ENCODE data around the gene ZFP30.
"Not testable (repeated sequence)": the region's sequence is repeated elsewhere in the genome, so short reads cannot be mapped to it uniquely, and the experiment has no call there.

Gene ZFP30

DNA sequence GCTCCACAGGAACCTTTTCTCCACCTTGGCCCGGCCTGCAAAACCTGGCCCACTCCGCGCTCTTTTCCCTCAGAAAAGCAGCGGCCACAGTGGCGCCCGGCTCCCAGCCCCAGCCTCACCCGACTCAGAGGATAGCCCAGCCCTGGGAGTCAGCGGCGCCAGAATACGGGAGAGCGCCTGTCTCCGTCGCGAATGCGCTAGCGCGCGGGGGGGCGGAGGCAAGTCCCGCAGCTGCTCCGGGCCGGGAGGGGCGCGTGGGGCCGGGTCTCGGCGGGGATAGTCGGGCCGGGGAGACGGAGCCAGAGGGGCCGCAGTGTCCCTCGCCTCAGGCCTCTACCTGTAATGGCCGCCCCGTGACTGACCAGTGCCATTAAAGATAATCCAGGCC, at the start of gene ZFP30:
Gene ZFP30, minus strand, starts transcription at position 165 of the 388 bp plus-strand sequence. CDS start 7,643 bp downstream, outside the sequence.
- DNase-seq, result peak; percentile 65

DNA sequence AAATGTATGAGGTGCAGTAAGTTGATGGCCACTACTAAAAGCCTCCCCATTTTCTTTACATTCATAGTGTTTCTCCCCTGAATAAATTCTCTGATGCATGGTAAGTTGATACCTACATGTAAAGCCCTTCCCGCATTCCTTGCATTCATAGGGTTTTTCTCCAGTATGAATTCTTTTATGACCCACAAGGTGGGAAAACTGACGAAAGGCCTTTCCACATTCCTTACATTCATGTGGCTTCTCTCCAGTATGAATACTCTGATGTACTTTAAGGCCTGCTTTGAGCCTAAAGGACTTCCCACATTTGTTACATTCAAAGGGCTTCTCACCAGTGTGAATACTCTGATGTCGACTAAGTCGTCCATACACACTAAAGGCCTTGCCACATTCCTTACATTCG, 43.8 kb upstream of the ZFP30 start:
- no peak for DNase-seq

DNA sequence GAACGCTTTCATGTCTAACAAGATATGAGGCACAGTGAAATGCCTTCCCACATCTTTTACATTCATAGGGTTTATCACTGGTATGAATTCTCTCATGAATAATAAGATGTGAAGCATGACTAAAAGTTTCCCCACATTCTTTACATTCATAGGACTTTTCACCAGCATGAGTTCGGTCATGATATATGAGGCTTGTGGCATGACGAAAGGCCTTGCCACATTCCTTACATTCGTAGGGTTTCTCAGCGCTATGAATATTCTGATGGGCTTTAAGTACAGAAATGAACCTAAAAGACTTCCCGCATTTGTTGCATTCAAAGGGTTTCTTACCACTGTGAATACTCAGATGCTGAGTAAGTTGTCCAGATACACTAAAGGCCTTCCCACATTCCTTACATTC, 43.0 kb upstream of the ZFP30 start:
- no peak for DNase-seq

DNA sequence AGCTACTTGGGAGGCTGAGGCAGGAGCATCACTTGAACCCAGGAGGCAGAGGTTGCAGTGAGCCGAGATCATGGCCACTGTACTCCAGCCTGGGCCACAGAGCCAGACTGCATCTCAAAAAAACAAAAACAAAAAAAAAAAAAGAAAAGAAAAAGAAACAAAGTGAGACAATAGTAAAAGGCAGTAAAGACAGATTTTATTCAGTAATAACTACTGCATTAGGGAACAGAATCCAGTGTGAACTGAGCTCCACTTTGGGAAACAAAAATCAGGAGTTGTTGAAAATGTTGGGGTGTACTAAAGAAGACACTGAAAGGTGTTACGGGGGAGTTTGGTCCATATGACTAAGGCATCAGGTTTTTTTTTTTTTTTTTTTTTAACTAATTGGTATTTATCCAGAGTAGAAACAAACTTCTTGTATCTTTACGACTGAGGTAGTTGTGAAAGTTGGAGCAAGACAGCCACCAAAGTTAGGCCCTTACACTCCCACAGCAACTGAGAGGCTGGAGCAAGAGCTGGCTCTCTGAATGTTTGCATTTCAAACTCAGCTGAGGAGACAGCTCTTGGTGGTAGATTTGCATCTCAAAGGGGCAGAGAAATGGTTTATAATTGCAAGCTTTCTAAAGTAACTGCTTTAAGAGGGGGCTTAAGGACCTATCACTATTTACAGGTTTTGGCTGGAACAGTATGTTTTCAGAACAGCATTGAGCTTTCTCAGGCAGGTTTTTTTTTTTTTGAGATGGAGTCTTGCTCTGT, 40.1 kb upstream of the ZFP30 start:
- no peak for DNase-seq

DNA sequence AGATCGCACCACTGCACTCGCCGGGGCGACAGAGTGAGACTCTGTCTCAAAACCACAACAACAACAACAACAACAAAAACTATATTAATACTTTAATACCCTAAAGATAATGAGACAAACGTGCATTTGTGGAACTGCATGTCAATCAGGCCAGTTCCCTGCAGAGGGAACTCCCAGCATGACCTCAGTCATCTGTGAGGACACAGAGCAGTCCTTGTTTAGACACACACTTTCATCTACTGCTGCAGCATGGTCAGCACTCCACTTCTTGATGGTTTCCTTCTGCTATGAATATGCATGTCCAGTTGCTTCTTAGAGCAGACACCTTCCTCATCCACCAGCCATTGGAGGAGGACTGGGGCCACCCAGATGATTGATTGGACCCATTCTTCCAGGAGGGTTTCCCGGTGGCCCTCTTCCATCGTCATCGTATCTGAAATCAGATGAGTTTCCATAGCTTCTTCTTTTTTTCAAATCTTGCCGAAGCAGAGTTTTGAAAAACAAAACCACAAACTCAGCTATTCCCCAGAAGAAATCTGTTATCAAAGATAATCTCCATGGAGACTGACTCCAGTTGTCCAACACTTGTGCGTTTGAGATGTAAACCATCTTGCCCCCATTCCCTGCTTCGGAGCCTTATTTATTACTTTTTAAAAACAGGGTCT, 37.8 kb upstream of the ZFP30 start:
- DNase-seq, result no peak

DNA sequence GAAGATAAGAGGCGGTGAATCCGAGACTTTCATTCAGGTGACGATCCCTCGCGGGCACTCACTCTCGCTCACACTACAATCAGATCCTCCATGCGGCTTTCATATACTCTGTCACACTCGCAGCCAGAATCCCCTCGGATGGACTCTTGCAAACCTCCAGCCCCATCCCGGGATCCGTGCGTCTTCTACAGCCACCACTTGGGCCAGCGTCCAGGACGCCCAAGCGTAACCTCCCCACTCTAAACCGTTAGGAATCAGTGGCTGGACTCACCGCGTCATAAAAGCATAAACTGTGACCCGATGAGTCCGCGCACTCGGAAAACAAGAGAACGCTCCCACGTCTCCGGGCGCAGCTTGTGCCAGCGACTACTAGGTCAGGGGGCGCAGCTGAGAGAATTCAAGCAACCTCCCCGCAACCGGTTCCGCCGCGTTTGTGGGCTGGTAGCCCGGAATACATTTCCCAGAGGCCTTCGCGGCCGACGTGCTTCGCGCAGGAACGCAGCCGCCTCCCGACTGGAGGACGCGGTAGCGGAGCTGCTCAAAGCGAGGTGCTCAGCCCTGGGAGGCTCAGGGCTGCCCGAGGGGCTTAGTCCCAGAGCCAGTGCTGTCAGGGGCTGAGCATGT, 36.7 kb upstream of the ZFP30 start:
- DNase-seq, result no peak

DNA sequence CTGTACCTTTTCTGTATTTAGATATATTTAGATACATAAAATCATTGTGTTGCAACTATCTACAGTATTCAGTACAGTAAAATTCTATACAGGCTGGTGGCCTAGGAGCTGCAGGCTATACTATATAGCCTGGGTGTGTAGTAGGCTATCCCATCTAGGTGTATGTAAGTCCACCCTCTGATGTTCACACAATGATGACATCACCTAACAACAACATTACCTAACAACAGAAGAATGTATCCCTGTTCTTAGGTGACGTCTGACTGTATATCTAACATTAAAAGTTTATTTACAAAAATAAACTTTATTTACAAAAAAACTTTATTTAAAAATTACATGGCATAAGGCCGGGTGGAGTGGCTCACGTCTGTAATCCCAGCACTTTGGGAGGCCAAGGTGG, 28.3 kb upstream of the ZFP30 start:
- DNase-seq, result no peak

DNA sequence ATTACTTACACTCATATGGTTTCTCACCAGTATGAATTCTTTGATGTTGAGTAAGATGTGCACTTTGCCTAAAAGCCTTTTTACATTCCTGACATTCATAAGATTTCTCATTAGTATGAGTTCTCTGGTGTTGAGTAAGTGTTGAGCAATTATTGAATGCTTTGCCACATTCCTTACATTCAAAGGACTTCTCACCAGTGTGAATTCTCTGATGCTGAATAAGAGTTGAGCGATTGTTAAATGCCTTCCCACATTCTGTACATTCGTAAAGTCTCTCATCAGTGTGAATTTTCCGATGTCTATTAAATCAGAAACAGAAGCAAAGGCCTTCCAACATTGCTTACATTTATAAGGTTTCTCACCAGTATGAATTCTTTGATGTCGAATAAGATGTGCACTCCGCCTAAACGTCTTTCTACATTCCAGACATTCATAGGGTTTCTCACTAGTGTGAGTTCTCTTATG, 14.2 kb upstream of the ZFP30 start:
- DNase-seq, result no peak

DNA sequence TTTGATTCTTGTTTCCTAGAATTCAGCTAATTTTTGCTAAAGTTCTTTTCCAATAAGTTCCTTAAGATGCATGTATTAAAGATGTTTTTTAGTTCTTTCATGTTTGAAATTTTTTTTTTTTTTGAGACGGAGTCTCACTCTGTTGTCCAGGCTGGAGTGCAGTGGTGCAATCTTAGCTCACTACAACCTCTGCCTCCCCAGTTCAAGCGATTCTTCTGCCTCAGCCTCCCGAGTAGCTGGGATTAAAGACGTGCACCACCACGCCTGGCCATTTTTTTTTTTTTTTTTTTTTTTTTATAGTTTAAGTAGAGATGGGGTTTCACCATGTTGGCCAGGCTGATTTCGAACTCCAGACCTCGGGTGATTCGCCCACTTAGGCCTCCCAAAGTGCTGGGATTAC, 1.9 kb upstream of the ZFP30 start:
- not testable (repeated sequence) for DNase-seq

DNA sequence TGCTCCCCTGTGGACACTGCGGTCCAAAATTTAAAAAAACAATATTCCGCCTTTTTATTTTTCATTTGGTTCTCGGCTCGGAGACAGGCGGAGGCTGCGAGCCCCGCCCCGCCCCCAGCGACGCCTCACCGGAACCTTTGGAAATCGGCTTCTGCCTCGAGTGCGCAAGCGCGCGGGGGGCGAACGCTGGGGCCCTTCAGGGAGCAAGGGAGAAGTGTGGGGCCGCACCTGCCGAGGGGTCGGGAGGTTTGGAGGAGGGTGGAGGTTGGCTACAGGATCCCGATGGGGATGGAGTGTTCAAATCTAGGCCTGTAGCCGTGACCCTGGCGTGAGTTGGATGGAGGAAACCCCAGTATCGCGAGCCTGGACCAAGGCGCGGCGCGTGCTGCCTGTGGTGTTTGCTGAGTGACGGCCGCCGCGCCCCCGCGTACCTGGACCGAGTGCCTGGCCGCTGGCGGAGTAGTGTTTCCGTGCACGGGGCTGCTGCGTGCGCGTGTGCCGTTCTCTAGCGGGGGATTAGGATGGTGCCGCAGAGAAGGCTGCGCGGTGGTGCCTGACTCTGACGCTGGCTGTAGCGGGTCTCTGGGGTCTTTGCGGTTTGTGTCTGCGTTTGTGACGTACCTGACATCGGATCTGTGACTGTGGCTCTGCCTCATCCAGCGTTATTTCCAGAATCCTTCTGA, 565 bp upstream of the ZFP30 start:
- DNase-seq, result peak; percentile 49

DNA sequence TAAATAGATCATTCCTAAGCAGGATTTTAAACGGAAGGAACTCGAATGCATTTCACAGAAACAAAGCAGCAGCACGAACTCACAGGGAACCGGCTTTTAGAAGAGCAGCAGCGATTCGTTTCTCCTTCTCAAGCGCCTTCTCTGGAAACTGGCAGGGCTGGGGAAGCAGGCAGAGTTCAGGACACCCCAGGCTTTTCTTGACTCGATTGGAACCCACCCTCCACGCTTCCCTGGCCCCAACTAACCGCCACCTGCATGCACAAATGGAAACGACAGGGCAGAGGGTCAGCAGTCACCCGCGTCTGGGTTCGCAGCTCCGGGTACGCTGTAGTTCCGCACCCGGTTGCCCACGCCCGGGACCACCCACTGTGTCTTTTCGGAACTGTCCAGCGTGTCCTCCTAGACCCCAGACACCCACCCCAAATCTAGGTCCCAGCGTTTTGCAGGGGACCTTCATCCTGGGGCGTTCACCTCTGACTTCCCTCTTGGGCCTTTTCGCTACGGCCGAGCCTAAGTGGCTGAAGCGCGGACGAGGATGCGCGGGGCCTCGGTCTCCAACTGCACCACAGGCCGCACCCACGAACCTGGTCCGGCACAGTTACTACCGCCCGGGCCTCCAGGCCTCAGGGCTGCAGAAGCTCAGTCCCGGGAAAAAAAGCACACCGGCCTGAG, 500 bp downstream of the ZFP30 start:
- peak; percentile 22 for DNase-seq

DNA sequence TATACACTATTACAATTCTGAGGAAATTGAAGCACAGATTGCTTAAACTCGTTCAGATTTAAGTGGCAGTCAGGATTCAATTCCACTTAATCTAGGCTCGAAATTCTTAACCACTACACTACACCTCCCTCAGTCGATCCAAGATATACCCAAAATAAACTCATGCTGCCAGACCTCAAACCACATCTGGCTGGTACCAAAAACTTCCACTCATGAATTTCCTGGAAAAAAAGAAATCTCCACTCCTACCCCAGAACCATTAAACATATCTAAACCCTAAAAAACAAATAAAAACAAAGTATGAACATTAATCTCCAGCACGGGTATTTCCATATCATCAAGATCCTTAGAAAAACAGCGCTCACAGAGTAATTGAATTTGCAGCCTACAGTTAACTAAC, 1.1 kb downstream of the ZFP30 start:
- no peak for DNase-seq

DNA sequence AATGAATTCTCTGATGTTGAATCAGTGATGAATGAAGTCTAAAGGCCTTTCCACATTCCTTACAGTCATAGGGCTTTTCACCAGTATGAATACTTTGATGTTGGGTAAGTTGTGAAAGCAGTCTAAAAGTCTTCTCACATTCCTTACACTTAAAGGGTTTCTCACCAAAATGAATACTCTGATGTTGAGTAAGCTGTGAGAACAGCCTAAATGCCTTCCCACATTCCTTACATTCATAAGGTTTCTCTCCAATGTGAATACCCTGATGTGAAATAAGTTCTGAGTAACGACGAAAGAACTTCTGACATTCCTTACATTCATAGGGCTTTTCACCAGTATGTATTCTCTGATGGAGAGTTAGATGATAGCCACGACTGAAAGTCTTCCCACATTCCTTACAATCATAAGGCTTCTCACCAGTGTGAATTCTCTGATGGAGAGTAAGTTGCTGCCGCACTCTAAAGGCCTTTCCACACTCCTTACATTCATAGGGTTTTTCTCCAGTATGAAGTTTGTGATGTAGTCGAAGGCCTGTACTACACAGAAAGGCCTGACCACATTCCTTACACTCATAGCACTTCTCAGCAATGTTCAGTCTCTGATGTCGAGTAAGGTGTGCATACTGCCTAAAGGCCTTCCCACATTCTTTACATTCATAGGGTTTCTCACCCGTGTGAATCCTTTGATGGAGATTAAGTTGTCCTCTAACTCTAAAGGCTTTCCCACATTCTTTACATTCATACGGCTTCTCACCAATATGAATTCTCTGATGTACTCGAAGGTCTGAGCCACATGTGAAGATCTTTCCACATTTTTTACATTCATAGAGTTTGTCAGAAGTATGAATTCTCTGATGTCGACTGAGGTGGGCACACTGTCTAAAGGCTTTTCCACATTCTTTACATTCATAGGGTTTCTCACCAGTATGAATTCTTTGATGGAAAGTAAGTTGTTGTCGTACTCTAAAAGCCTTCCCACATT, 19.9 kb downstream of the ZFP30 start:
- DNase-seq, result no peak

DNA sequence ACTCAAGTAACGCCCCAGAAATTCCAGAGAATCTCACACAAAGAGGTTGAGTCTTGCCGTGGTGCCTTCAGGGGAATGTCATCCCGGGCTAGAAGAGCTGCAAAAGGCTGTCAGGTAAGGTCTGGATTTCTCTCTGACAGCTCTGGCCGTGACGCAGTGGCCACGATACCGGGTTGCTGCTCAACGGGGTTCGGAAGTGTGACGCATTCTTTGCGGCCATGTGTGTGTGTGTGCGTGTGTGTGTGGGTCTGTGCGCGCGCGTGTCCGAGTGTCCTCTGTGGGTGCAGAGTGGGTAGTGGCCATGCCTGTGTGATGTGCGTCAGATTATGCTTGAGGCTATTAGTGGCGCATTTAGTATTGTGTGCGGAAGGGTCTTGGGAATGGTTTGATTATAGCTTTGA, 60.3 kb downstream of the ZFP30 start:
- DNase-seq, result no peak

DNA sequence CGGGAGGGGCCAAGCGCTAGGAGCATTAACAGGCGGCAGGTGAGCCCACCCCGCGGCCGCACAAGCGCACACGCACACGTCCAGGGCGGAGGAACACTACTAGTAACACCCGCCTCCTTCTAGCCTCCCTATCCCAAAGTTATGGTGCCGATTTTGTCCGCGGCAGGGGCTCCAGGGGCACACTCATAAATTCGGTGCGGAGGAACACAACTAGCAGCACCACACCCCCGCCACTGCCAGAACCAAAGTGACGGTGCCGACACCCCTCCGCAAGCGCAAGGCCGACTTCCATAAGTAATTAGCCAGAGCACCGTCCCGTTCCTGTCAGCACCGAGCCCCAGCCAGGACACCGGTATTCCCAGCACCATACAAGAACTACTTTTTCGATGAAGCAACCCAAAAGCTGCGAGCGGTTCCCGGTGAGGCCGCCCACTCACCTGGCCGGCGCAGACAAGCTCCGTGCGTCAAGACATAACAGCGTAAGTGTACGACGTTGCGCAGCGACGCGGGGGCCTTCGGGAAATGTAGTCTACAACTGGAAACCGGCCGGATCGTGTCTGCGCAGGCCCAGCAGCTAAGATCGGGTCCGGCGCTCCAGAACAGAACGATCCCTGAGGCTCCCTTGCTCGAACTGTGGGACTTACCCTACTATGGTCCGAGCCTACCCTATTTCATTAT, 60.8 kb downstream of the ZFP30 start, which contains the start of the genes ZNF540 and ZNF571:
Gene ZNF540, plus strand, starts transcription at position 573 of the 678 bp plus-strand sequence. CDS start 3,572 bp downstream, outside the sequence.
Gene ZNF571, minus strand, starts transcription at position 489 of the 678 bp plus-strand sequence. CDS start 8,116 bp downstream, outside the sequence.
- peak; percentile 70 for DNase-seq

DNA sequence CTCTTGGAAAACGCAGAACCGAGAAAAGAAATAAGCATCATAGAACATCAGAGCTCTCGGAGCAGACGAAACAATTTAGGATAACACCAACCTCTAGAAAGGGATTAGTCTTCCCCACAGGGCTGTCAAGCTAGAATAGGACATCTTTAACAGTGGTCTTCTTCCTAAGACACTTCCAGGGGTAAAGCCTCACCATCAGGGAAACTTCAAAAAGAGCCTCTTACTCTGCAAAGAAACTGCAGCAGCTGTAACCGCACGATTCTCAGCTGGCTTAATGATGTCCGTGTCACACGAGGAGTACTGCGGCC, 61.3 kb downstream of the ZFP30 start:
- no peak for DNase-seq

DNA sequence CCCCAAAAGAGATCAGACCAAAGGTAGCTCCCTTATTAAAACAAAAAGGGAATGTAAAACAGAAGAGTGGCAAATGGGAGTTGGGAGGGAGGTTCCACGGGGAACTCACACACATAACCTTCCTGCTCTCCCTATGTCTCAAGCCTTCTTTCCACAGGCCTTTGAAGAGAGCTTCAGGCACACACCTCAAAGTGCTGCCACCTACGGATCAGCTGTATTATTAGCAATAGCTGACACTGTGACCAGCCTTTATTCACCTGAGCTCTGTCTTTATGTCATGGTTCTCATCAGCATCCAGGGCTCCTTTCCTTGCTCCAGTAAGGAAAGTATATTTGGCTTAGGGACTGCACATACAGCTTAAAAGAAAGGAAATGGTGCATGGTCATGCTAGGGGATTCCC, 71.9 kb downstream of the ZFP30 start:
- no peak for DNase-seq

DNA sequence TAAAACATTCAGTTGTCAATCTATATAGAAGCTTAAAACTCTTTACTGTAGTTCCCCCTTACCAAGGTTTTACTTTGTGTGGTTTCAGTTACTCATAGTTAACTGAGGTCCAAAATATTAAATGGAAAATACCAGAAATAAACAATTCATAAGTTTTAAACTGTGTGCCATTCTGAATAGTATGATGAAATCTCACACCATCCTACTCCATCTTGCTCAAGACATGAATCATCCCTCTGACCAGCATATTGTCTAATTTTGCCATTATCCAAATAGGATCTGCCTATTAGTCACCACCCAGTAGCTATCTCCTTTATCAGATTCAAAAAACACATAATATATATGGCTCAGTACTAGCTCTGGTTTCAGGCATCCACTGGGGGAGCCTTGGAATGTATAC, 83.1 kb downstream of the ZFP30 start:
- no peak for DNase-seq

DNA sequence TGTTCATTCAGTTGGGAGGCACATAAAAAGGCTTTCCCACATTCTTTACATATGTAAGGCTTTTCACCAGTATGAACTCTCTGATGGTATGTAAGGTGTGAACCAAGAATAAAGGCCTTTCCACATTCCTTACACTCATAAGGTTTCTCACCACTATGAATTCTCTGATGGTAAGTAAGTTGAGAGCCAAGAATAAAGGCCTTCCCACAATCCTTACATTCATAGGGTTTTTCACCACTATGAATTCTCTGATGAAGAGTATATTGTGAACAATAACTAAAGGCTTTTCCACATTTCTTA, 89.9 kb downstream of the ZFP30 start:
- DNase-seq, result no peak

DNA sequence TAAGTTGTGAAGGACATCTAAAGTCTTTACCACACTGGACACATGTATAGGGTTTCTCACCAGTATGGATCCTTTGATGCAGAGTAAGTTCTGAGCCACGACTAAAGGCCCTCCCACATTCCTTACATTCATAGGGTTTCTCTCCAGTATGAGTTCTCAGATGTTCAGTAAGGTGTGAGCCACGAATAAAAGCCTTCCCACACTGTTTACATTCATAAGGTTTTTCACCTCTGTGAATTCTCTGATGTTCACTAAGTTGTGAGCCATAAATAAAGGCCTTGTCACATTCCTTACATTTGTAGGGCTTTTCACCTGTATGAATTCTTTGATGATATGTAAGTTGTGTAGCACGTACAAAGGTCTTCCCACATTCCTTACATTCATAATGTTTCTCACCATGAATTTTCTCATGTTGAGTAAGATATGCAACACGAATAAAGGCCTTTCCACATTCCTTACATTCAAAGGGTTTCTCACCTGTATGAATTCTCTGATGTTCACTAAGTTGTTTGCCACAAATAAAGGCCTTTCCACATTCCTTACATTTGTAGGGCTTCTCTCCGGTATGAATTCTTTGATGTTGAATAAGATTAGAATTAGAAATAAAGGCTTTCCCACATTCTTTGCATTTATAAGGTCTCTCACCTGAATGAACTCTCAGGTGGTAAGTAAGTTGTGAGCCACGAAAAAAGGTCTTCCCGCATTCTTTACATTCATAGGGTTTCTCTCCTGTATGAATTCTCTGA, 90.5 kb downstream of the ZFP30 start:
- DNase-seq, result no peak

Data from NCI-H226 (cell line).